ENCODE data around the gene CARMIL3.
A peak's percentile ranks its signal among the peaks of the same experiment; 100 is the strongest.

The CARMIL3 gene

DNA sequence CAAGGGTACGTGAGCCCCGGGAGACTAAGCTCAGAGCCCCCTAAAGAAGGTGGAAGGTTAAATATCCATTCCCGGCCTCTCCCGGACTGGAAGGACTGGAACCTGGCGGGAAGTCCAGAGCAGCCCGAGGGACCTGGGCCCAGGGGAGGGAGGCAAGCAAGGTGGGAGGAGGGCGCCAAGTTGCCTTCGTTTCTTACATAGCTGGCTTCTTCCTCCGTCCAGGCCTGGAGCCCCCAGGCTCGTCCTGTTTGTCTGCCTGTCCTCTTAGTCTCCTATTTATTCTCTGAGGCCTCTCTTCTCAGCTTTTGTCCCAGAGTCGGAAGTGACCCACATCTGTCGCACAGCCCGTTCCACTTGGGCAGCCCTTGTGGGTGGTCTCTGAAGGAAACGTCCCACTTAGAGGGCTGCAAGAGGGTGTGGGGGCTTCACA lies 43.0 kb downstream of the CARMIL3 start:
- H3K9ac ChIP-seq (ENCODE audit: low read depth, low read length, poor library complexity), result peak overlapping the region; percentile 91
- H4K8ac ChIP-seq (ENCODE audit: low read depth, low read length), result peak overlapping the region; percentile 29
- H3K36me3 ChIP-seq (replicated peaks in 1 of 2; ENCODE audit: control insufficient read depth in 2 of 2, insufficient read depth in 2 of 2, low read length in 2 of 2), result peaks cover 16 to 17% of the 10 kb centered on the region in 2 donors
- H3K23ac ChIP-seq (ENCODE audit: low read depth, low read length, poor library complexity), result no peak overlapping the region
- H3K18ac ChIP-seq (ENCODE audit: low read length), result peak overlapping the region; percentile 95
- H3K4me3 ChIP-seq (ENCODE audit: low read length in 2 of 2), result peak overlapping the region; percentile 73 to 92
- H2BK15ac ChIP-seq (ENCODE audit: low read length), result peak overlapping the region; percentile 79
- no peaks in the 10 kb centered on the region for H3K9me3 ChIP-seq (replicated peaks in 1 of 2; ENCODE audit: control insufficient read depth in 2 of 2, insufficient read depth in 1 of 2, low read depth in 1 of 2, low read length in 2 of 2)
- DNase-seq (ENCODE audit: low spot score), result no peak
- no peaks in the 10 kb centered on the region for H3K79me1 ChIP-seq (ENCODE audit: low read depth, low read length)
- no CpG with 5 or more reads among the region's 14 CpGs for WGBS, 2 donors (ENCODE audit: extremely low coverage in 2 of 2, insufficient read length in 2 of 2, insufficient replicate concordance in 1 of 2)
- H3K4ac ChIP-seq (ENCODE audit: low read length), result no peak overlapping the region
- peak overlapping the region; percentile 97 for H2AFZ ChIP-seq (ENCODE audit: low read length)
- H3K4me1 ChIP-seq (ENCODE audit: control insufficient read depth in 2 of 2, insufficient read depth in 1 of 2, low read depth in 1 of 2, low read length in 2 of 2), result peaks cover 14% of the 10 kb centered on the region in 2 donors
- peak overlapping the region; percentile 64 for H2AK5ac ChIP-seq (ENCODE audit: low read depth, low read length)
- peak overlapping the region; percentile 81 for H2BK120ac ChIP-seq (ENCODE audit: low read depth, low read length)
- peak overlapping the region; percentile 83 for H3K4me2 ChIP-seq (ENCODE audit: insufficient read depth, low read length, poor library complexity, severe bottlenecking)
- peak overlapping the region; percentile 64 for H3K14ac ChIP-seq (ENCODE audit: low read length)
- peak overlapping the region; percentile 66 for H2BK5ac ChIP-seq (ENCODE audit: low read length)
- H2BK12ac ChIP-seq (ENCODE audit: low read length), result no peak overlapping the region
- H3K27me3 ChIP-seq (ENCODE audit: control insufficient read depth in 3 of 3, insufficient read depth in 3 of 3, low read depth in 1 of 3, low read length in 3 of 3), result no peaks in the 10 kb centered on the region
- H3K27ac ChIP-seq (replicated peaks; ENCODE audit: low read length), result no peak overlapping the region
- H4K91ac ChIP-seq (ENCODE audit: low read depth, low read length, poor library complexity), result no peak overlapping the region

DNA sequence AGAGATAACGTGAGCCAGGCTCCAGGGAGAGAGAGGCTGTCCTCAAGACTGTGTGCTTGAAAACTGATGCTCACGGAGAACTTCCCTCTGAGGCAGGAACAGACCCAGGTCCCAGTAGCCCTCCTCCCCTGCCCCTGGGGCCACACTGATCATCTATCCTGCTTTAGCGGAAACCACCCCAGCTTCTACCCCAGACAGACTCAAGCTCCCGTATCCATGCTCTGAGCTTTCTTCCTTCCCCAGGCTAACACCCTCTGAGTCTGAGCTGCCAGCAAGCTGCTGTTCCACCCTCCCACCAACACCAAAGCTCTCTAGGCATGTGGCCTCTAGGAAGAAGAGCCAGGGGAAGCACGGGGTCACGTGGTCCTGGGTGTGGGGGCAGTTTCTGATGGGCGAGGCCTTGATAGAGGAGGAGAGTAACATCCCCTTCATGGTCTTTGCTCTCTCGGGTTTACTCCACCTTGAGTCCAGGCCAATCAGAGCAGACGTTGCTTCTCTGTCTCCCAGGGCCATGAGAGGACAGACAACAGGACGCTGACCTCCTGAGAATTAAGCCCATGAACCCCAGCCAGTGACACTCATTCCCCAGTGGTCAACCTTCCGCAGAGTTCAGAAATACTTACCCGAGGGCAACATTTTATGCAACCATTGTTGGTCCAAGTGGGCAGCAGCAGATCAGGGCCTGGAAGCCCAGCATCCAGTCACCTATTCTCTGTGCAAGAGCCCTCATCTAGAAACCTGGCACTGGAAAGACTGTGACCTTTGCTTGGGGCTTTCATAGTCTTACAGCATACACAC lies 43.7 kb downstream of the CARMIL3 start:
- peak overlapping the region; percentile 17 for H2BK15ac ChIP-seq (ENCODE audit: low read length)
- no peaks in the 10 kb centered on the region for H3K79me1 ChIP-seq (ENCODE audit: low read depth, low read length)
- WGBS, 2 donors (ENCODE audit: extremely low coverage in 2 of 2, insufficient read length in 2 of 2, insufficient replicate concordance in 1 of 2), result no CpG with 5 or more reads among the region's 12 CpGs
- peak overlapping the region; percentile 73 to 92 for H3K4me3 ChIP-seq (ENCODE audit: low read length in 2 of 2)
- H3K4me1 ChIP-seq (ENCODE audit: control insufficient read depth in 2 of 2, insufficient read depth in 1 of 2, low read depth in 1 of 2, low read length in 2 of 2), result peaks cover 11% of the 10 kb centered on the region in 2 donors
- H4K8ac ChIP-seq (ENCODE audit: low read depth, low read length), result no peak overlapping the region
- no peak overlapping the region for H3K14ac ChIP-seq (ENCODE audit: low read length)
- H3K27me3 ChIP-seq (ENCODE audit: control insufficient read depth in 3 of 3, insufficient read depth in 3 of 3, low read depth in 1 of 3, low read length in 3 of 3), result no peaks in the 10 kb centered on the region
- H2AK5ac ChIP-seq (ENCODE audit: low read depth, low read length), result peak overlapping the region; percentile 18
- H3K4me2 ChIP-seq (ENCODE audit: insufficient read depth, low read length, poor library complexity, severe bottlenecking), result peak overlapping the region; percentile 83
- no peak for DNase-seq (ENCODE audit: low spot score)
- H2BK5ac ChIP-seq (ENCODE audit: low read length), result peak overlapping the region; percentile 4
- peak overlapping the region; percentile 97 for H2AFZ ChIP-seq (ENCODE audit: low read length)
- no peak overlapping the region for H3K23ac ChIP-seq (ENCODE audit: low read depth, low read length, poor library complexity)
- H3K27ac ChIP-seq (replicated peaks; ENCODE audit: low read length), result no peak overlapping the region
- H2BK12ac ChIP-seq (ENCODE audit: low read length), result no peak overlapping the region
- H4K91ac ChIP-seq (ENCODE audit: low read depth, low read length, poor library complexity), result no peak overlapping the region
- no peaks in the 10 kb centered on the region for H3K9me3 ChIP-seq (replicated peaks in 1 of 2; ENCODE audit: control insufficient read depth in 2 of 2, insufficient read depth in 1 of 2, low read depth in 1 of 2, low read length in 2 of 2)
- no peak overlapping the region for H3K9ac ChIP-seq (ENCODE audit: low read depth, low read length, poor library complexity)
- H2BK120ac ChIP-seq (ENCODE audit: low read depth, low read length), result no peak overlapping the region
- no peak overlapping the region for H3K4ac ChIP-seq (ENCODE audit: low read length)
- peaks cover 18 to 23% of the 10 kb centered on the region in 2 donors for H3K36me3 ChIP-seq (replicated peaks in 1 of 2; ENCODE audit: control insufficient read depth in 2 of 2, insufficient read depth in 2 of 2, low read length in 2 of 2)
- H3K18ac ChIP-seq (ENCODE audit: low read length), result peak overlapping the region; percentile 95

DNA sequence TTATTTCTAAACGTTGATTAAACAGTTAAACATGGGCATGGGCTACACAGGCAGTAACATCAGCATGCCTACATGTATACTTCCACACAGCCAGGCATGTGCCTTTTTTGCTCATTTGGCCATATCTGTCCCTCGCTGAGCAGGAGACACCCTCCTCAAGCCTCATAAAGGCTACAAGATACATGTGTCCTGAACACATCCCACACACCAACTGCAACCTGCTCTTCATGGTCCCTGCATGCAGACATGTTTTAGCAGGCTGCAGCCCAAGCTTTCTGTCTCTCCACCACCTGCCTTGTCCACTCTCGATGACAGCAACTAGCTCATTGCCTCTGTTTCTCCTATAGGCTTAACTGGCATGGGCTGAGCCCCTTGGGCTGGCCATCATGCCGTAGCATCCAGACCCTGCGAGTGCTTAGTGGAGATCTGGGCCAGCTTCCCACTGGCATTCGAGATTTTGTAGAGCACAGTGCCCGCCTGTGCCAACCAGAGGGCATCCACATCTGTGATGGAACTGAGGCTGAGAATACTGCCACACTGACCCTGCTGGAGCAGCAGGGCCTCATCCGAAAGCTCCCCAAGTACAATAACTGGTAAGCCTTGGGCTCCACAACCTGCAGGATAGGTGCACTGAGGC lies 44.9 kb downstream of the CARMIL3 start:
- Histone ChIP-seq H3K79me1 (ENCODE audit: low read depth, low read length) (no peaks in the 10 kb centered on the region), H3K4me1 (ENCODE audit: control insufficient read depth in 2 of 2, insufficient read depth in 1 of 2, low read depth in 1 of 2, low read length in 2 of 2) (peaks cover 11% of the 10 kb centered on the region in 2 donors), H3K36me3 (replicated peaks in 1 of 2; ENCODE audit: control insufficient read depth in 2 of 2, insufficient read depth in 2 of 2, low read length in 2 of 2) (peaks cover 18 to 31% of the 10 kb centered on the region in 2 donors), H2BK12ac (ENCODE audit: low read length) (no peak overlapping the region), H2AK5ac (ENCODE audit: low read depth, low read length) (no peak overlapping the region), H3K14ac (ENCODE audit: low read length) (no peak overlapping the region), H3K4me2 (ENCODE audit: insufficient read depth, low read length, poor library complexity, severe bottlenecking) (no peak overlapping the region), H3K18ac (ENCODE audit: low read length) (no peak overlapping the region), H2BK15ac (ENCODE audit: low read length) (no peak overlapping the region), H2AFZ (ENCODE audit: low read length) (no peak overlapping the region), H3K23ac (ENCODE audit: low read depth, low read length, poor library complexity) (no peak overlapping the region), H3K9ac (ENCODE audit: low read depth, low read length, poor library complexity) (no peak overlapping the region), H3K27me3 (ENCODE audit: control insufficient read depth in 3 of 3, insufficient read depth in 3 of 3, low read depth in 1 of 3, low read length in 3 of 3) (no peaks in the 10 kb centered on the region), H3K9me3 (replicated peaks in 1 of 2; ENCODE audit: control insufficient read depth in 2 of 2, insufficient read depth in 1 of 2, low read depth in 1 of 2, low read length in 2 of 2) (no peaks in the 10 kb centered on the region), H3K4me3 (ENCODE audit: low read length in 2 of 2) (no peak overlapping the region), H2BK120ac (ENCODE audit: low read depth, low read length) (no peak overlapping the region), H4K8ac (ENCODE audit: low read depth, low read length) (no peak overlapping the region), H2BK5ac (ENCODE audit: low read length) (no peak overlapping the region), H3K27ac (replicated peaks; ENCODE audit: low read length) (no peak overlapping the region), H4K91ac (ENCODE audit: low read depth, low read length, poor library complexity) (no peak overlapping the region), H3K4ac (ENCODE audit: low read length) (no peak overlapping the region)
- WGBS, 2 donors (ENCODE audit: extremely low coverage in 2 of 2, insufficient read length in 2 of 2, insufficient replicate concordance in 1 of 2), result no CpG with 5 or more reads among the region's 8 CpGs
- no peak for DNase-seq (ENCODE audit: low spot score)

DNA sequence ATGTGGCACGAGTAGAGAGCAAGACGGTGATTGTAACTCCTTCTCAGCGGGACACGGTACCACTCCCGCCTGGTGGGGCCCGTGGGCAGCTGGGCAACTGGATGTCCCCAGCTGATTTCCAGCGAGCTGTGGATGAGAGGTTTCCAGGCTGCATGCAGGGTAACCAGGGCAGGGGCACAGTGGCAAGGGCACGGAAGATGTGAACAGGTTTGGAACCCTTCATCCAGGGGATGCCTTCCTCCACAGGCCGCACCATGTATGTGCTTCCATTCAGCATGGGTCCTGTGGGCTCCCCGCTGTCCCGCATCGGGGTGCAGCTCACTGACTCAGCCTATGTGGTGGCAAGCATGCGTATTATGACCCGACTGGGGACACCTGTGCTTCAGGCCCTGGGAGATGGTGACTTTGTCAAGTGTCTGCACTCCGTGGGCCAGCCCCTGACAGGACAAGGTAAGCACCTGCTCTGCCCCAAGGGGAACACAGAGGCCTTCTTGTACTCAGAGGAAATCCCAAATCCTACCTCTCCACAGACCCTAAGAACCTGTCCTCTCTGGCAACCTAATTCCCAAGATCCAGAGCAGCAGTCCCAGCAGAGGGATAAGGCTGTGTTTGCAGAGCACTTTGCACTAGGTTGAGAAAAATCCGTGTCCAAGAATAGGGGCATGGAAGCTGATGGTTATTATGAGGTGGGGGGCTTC lies 46.6 kb downstream of the CARMIL3 start:
- Histone ChIP-seq H3K4me1 (ENCODE audit: control insufficient read depth in 2 of 2, insufficient read depth in 1 of 2, low read depth in 1 of 2, low read length in 2 of 2) (peaks cover 11% of the 10 kb centered on the region in 2 donors), H3K27me3 (ENCODE audit: control insufficient read depth in 3 of 3, insufficient read depth in 3 of 3, low read depth in 1 of 3, low read length in 3 of 3) (no peaks in the 10 kb centered on the region), H3K9me3 (replicated peaks in 1 of 2; ENCODE audit: control insufficient read depth in 2 of 2, insufficient read depth in 1 of 2, low read depth in 1 of 2, low read length in 2 of 2) (no peaks in the 10 kb centered on the region), H2AFZ (ENCODE audit: low read length) (no peak overlapping the region), H4K91ac (ENCODE audit: low read depth, low read length, poor library complexity) (no peak overlapping the region), H4K8ac (ENCODE audit: low read depth, low read length) (no peak overlapping the region), H3K18ac (ENCODE audit: low read length) (no peak overlapping the region), H3K4ac (ENCODE audit: low read length) (no peak overlapping the region), H2BK12ac (ENCODE audit: low read length) (no peak overlapping the region), H2BK5ac (ENCODE audit: low read length) (no peak overlapping the region), H3K4me2 (ENCODE audit: insufficient read depth, low read length, poor library complexity, severe bottlenecking) (no peak overlapping the region), H3K9ac (ENCODE audit: low read depth, low read length, poor library complexity) (peak overlapping the region; percentile 60), H3K79me1 (ENCODE audit: low read depth, low read length) (no peaks in the 10 kb centered on the region), H3K23ac (ENCODE audit: low read depth, low read length, poor library complexity) (peak overlapping the region; percentile 26), H3K4me3 (ENCODE audit: low read length in 2 of 2) (no peak overlapping the region), H2BK15ac (ENCODE audit: low read length) (no peak overlapping the region), H2AK5ac (ENCODE audit: low read depth, low read length) (no peak overlapping the region), H3K27ac (replicated peaks; ENCODE audit: low read length) (no peak overlapping the region), H2BK120ac (ENCODE audit: low read depth, low read length) (no peak overlapping the region), H3K36me3 (replicated peaks in 1 of 2; ENCODE audit: control insufficient read depth in 2 of 2, insufficient read depth in 2 of 2, low read length in 2 of 2) (peaks cover 27 to 40% of the 10 kb centered on the region in 2 donors), H3K14ac (ENCODE audit: low read length) (no peak overlapping the region)
- WGBS, 2 donors (ENCODE audit: extremely low coverage in 2 of 2, insufficient read length in 2 of 2, insufficient replicate concordance in 1 of 2), result no CpG with 5 or more reads among the region's 16 CpGs
- no peak for DNase-seq (ENCODE audit: low spot score)

All from neuronal stem cell (in vitro differentiated cells).